Hematopoietic multipotent progenitor cell (in vitro differentiated cells): ENCODE measurements around the gene LCN6. TPM values are rescaled to one million over a fixed set of nuclear protein-coding genes. Genes with fewer than 3 reads are reported as not detected.
"Not testable (repeated sequence)": the region's sequence is repeated elsewhere in the genome, so short reads cannot be mapped to it uniquely, and the experiment has no call there.

Experiments used
- DNase-seq, 3 donors: peaks; one replicate each; pipeline ENCODE4 v3.0.0-alpha.2; 2011 to 2015; ENCODE audit warnings: low read depth in 2 of 3, low spot score in 2 of 3
- total RNA-seq: library from RNA; depleted of rRNA; stranded (reverse); fragments of >200 nt; gene quantifications from one replicate; pipeline ENCODE4 v1.2.3, GENCODE V29; 2012

The LCN6 gene, protein sequence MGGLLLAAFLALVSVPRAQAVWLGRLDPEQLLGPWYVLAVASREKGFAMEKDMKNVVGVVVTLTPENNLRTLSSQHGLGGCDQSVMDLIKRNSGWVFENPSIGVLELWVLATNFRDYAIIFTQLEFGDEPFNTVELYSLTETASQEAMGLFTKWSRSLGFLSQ
- total RNA-seq: 0.81 TPM

- DNase-seq: no peak
These were observed at the start of gene LCN6 for GRCh38 chr9:136748201-136748600. TSS of gene LCN6 (minus strand) at chr9:136748525. CDS start at chr9:136748483, 42 bp downstream.

- DNase-seq: not testable (repeated sequence)
These were observed 48.5 kb upstream of the LCN6 start for GRCh38 chr9:136796775-136797347.

DNA sequence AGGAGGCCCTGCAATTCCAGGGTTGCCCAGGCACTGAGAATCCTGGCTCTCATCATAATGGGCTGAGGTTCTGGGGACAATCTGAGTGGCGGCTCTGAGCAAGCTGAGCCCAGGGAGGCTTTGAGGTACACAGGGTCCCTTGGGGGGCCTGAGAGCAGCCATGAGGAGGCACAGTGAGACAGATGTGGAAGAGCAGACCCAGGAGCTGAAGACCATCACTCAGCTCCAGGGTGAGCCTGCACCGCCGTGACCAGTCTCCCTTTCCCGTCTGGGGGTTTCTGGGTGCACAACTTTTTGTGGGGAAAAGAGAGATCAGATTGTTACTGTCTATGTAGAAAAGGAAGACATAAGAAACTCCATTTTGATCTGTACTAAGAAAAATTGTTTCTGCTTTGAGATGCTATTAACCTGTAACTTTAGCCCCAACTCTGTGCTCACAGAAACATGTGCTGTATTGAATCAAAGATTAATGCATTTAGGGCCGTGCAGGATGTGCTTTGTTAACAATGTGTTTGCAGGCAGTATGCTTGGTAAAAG is 48.0 kb upstream of the LCN6 start, which contains the start of gene CCDC183:
Gene CCDC183 (plus strand): TSS at position 101 of the 537 bp plus-strand sequence. CDS start 60 bp downstream, at position 161.
- no peak for DNase-seq

- DNase-seq: no peak
These were observed 46.6 kb upstream of the LCN6 start for GRCh38 chr9:136795000-136795348.

- no peak for DNase-seq
These were observed 46.1 kb upstream of the LCN6 start for GRCh38 chr9:136794281-136794999.

GRCh38 chr9:136793086-136793946 is 45.0 kb upstream of the LCN6 start:
- no peak for DNase-seq

DNA sequence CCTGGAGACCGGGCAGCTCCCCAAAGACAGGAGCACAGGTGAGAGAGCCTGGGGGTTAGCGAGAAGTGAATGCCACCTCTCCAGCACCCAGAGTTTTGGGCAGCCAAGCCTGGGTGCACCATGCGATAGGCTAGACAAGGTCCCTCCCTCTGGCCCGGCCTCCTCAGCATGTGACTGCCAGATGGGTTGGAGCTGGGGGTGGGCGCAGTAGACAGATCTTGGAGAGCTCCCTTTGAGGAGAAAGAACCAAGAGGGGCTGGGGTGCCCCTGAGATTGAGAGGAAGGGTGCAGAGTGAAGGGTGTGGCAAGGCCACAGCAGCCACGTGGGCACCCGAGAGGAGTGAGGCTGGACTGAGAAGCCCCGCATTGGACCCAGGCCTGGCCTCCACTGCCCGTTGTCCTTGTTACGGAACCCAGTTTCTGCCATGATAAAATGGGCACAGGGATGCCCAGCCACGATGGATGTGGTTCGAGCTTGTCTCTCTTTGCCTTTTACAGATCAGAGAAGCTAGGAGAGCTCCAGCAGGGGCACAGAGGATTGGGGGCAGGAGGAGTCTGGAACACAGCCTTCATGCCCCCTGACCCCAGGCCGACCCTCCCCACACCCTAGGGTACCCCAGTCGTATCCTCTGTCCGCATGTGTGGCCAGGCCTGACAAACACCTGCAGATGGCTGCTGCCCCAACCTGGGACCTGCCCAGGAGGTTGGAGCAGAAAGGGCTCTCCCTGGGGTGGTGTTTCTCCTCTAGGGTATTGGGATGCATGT is 44.2 kb upstream of the LCN6 start:
- no peak for DNase-seq

GRCh38 chr9:136791516-136792276 is 43.4 kb upstream of the LCN6 start:
- peak; percentile 53 to 63 (median 62) for DNase-seq

DNA sequence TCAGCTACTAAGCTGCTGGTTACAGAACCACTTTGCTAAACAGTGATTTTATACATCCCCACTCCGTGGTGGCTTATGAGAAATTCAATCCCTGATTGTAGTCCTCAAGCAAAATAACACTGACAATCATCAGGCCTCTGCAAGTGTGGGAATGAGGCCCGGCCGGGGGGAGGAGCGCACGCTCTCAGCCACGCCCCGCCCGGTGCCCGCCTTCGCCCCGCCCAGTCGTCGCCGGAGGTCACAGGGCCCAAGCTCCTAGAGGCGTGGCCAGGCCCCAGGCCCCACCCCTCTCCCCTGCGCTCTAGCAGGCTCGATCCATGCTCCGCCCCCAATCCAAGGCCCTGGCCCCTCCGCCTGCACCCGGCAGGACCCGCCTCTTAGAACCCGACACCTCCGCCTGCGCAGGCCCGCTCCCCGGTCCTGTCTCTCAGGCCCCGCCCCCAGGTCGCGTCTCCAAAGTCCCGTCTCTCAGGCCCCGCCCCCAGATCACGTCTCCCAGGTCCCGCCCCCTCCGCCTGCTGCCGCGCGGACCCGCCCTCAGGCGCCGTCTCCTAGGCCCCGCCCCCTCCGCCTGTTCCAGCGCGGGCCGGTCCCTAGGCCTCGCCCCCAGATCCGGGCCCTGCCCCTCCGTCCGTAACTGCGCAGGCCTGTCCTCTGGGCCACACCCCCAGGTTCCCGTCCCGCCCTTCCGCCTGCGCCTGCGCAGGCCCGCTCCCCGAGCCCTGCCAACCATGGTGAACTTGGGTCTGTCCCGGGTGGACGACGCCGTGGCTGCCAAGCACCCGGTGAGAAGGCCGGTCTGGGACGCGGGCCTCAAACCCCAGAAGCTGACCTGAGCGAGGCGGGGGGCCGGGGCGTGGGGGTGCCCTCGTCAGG is 42.6 kb upstream of the LCN6 start, which contains the start of gene TMEM141:
Gene TMEM141 (plus strand): TSS at position 705 of the 876 bp plus-strand sequence. CDS start 27 bp downstream, at position 732.
- peak; percentile 99 for DNase-seq

GRCh38 chr9:136789523-136789937 is 41.2 kb upstream of the LCN6 start:
- no peak for DNase-seq

DNA sequence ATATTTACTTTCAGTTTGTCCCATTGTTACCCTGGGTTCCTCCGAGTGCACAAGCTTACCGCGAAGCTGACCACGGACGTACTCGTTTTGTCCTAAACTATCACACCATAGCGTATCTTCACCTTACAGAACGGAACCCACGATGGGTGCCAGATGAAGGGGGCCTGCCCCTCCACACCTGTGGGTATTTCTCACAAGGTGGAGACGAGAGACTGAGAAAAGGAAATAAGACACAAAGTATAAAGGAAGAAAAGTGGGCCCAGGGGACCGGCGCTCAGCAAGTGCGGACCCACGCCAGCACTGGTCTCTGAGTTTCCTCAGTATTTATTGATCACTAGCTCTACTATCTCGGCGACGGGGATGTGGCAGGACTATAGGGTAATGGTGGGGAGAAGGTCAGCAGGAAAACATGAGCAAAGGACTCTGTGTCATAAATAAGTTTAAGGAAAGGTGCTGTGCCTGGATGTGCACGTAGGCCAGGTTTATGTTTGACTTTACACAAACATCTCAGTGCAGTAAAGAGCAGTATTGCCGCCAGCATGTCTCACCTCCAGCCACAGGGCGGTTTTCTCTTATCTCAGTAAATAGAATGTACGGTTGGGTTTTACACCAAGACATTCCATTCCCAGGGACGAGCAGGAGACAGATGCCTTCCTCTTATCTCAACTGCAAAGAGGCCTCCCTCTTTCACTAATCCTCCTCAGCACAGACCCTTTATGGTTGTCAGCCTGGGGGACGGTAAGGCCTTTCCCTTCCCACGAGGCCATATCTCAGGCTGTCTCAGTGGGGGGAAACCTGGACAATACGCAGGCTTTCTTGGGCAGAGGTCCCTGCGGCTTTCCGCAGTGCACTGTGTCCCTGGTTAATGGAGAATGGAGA is 40.6 kb upstream of the LCN6 start:
- peak in 1 of 3 donors; percentile 24 for DNase-seq

DNA sequence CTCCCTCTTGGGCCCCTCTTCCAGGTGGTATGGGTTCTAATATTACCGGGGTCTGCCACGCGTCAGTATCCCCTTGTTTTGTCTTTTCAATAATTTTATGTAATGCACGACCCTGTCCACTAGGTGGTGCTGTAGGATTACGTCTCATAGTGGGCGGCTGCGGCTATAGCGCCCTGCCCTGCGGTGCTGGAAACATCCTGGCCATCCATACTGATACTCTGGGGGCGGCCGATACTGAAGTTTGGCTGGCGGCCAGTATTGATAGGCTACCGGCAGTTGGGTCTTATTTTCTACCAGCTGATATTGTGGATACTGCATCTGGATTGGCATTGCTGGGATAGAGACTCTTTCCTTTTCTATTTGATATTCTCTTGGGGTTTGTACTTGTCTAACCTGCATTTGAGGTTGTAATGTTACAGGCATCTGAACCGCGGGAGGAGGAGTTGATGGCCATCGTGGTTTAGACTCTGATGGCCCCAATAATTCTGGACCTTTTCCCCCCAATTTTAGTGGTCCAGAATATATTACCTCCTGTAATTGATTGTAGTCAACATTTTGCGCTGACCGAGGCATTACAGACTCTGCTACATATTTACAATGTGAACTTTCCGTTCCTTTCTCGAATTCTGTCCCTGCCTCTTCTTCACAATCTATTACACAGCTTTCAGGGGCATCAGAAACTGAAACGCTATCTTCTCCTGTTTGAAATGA is 39.5 kb upstream of the LCN6 start:
- DNase-seq: peak in 2 of 3 donors; percentile 66 to 86

DNA sequence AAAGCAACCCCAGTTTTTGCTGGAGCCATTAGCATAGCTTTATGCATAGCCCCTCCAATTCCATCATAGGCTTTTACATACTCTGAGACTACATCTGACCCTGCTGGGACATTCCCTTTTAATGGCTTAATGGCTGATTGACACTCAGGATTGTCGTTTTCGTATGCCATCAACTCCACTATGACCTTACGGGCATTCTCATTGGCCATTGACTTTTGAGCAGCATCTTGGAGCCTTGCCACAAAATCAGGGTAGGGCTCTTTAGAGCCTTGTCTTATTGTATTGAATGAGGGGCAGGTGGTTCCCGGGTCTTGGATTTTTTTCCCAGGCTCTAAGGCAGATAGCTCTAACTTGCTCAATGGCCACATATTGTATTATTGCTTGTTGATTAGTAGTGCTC is 38.7 kb upstream of the LCN6 start:
- DNase-seq: not testable (repeated sequence)

DNA sequence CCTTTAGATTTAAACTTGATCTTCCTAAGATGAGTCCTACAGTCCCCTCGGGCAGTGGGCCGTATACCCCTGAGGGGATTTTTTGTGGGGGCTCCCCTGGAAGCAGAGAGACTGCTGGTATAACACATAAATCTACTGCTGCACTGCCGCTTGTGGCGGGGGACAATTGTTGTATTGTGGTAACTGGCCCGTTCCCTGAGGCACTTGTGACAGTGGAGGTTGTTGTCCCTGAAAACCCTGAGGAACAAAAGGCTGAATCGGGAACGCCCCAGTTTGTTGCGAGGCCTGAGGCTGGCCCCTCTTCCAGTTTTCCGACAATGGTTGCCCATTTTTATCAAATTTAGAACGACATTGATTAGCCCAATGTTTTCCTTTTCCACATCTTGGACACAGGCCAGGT is 38.1 kb upstream of the LCN6 start:
- no peak for DNase-seq

DNA sequence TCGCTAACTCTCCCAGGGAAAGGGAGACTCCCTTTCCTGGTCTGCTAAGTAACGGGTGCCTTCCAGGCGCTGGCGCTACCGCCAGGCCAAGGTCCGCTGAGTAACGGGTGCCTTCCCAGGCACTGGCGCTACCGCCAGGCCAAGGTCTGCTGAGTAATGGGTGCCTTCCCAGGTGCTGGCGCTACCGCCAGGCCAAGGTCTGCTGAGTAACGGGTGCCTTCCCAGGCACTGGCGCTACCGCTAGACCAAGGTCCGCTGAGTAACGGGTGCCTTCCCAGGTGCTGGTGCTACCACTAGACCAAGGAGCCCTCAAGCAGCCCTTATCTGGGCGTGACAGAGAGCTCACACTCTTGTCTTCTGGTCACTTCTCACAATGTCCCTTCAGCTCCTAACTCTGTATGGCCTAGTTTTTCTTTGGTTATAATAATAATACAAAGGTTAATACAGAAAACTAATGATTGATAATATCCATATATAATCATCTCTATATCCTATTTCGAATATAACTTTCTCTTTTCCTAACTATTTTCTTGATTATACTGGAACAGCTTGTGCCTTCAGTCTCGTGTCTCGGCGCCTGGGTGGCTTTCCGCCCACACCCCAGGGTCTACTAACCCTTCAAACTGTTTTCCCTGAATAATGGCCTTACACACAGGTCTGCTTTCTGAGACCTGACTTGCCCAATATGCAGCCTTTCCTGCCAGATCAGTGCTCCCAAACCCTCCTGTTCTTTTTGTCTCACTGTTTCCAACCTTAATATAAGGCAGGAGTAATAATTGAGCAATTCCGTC is 37.4 kb upstream of the LCN6 start:
- not testable (repeated sequence) for DNase-seq

GRCh38 chr9:136784997-136785361 is 36.7 kb upstream of the LCN6 start:
- DNase-seq: no peak
